Astrocyte (in vitro differentiated cells and primary cell): ENCODE measurements around the gene HEMK1. TPM values are rescaled to one million over a fixed set of nuclear protein-coding genes. Genes with fewer than 3 reads are reported as not detected.

Experiments used
- DNase-seq: peaks from one replicate; pipeline ENCODE4 v3.0.0-alpha.2; 2010; ENCODE audit warnings: low read depth
- FAIRE-seq: peaks from 2 replicates; lab custom pipeline; 2011; peaks lifted over from hg19 to GRCh38; lab: Jason Lieb, UNC
- H2AFZ ChIP-seq: 2 replicates; pipeline ENCODE4 v1.6.0; 2012; ENCODE audit warnings: low read depth, low read length, inconsistent platforms
- H3K27ac ChIP-seq: 2 replicates; pipeline ENCODE4 v1.5.1; 2011; ENCODE audit warnings: low read depth, low read length, inconsistent platforms
- H3K27me3 ChIP-seq: 2 replicates; pipeline ENCODE4 v1.6.0; 2011; ENCODE audit warnings: low read length, inconsistent platforms; ENCODE audit not compliant: insufficient read depth
- H3K36me3 ChIP-seq: 2 replicates; pipeline ENCODE4 v1.5.1; 2011; ENCODE audit warnings: low read length, inconsistent platforms; ENCODE audit not compliant: insufficient read depth
- H3K4me1 ChIP-seq: 2 replicates; pipeline ENCODE4 v1.5.1; 2011; ENCODE audit warnings: low read length, inconsistent platforms; ENCODE audit not compliant: insufficient read depth
- H3K4me2 ChIP-seq: 2 replicates; pipeline ENCODE4 v1.6.0; 2012; ENCODE audit warnings: low read length, inconsistent platforms
- H3K4me3 ChIP-seq: 2 replicates; pipeline ENCODE4 v1.5.1; 2011; ENCODE audit warnings: low read depth, mild to moderate bottlenecking, low read length, inconsistent platforms; ENCODE audit not compliant: insufficient read depth
- H3K79me2 ChIP-seq: 2 replicates; pipeline ENCODE4 v1.6.0; 2012; ENCODE audit warnings: mild to moderate bottlenecking, low read length, inconsistent platforms; ENCODE audit not compliant: insufficient read depth
- H3K9ac ChIP-seq: 2 replicates; pipeline ENCODE4 v1.6.0; 2012; ENCODE audit warnings: mild to moderate bottlenecking, low read length, inconsistent platforms
- H3K9me3 ChIP-seq: 2 replicates; pipeline ENCODE4 v1.5.1; 2012; ENCODE audit warnings: low read depth, mild to moderate bottlenecking, low read length, inconsistent platforms; ENCODE audit not compliant: insufficient read depth
- H4K20me1 ChIP-seq: 2 replicates; pipeline ENCODE4 v1.6.0; 2012; ENCODE audit warnings: low read length, inconsistent platforms; ENCODE audit not compliant: insufficient read depth
- H3K27ac Mint-ChIP-seq: one replicate; pipeline ENCODE4 v1.8.0; 2021; ENCODE audit warnings: mild to moderate bottlenecking, mixed read lengths; ENCODE audit not compliant: unreplicated experiment
- H3K27me3 Mint-ChIP-seq: one replicate; pipeline ENCODE4 v1.8.0; 2021; ENCODE audit warnings: low read depth, mixed read lengths; ENCODE audit not compliant: unreplicated experiment
- H3K36me3 Mint-ChIP-seq: one replicate; pipeline ENCODE4 v1.8.0; 2021; ENCODE audit warnings: low read depth, mixed read lengths; ENCODE audit not compliant: unreplicated experiment
- H3K4me1 Mint-ChIP-seq: one replicate; pipeline ENCODE4 v1.8.0; 2021; ENCODE audit warnings: low read depth, mixed read lengths; ENCODE audit not compliant: unreplicated experiment
- H3K4me3 Mint-ChIP-seq: one replicate; pipeline ENCODE4 v1.8.0; 2021; ENCODE audit warnings: mild to moderate bottlenecking, moderate library complexity, mixed read lengths; ENCODE audit not compliant: unreplicated experiment
- H3K9me3 Mint-ChIP-seq: one replicate; pipeline ENCODE4 v1.8.0; 2021; ENCODE audit warnings: mild to moderate bottlenecking, mixed read lengths; ENCODE audit not compliant: unreplicated experiment
- CTCF ChIP-seq: IDR thresholded peaks from 2 replicates; pipeline ENCODE4 v1.5.1; 2011; ENCODE audit warnings: low read depth, mild to moderate bottlenecking, inconsistent platforms, low read length, moderate library complexity; ENCODE audit not compliant: insufficient read depth
- EZH2 ChIP-seq: IDR thresholded peaks from 2 replicates; pipeline ENCODE4 v1.6.1; 2012; ENCODE audit warnings: mild to moderate bottlenecking, low read length, inconsistent platforms; ENCODE audit not compliant: insufficient read depth
- total RNA-seq: library from RNA; stranded (reverse); gene quantifications from 2 replicates; pipeline ENCODE4 v1.2.1, GENCODE V29; 2021

HEMK1 gene
- total RNA-seq, 1 donor from 2014 or later: 13.6 TPM

DNA sequence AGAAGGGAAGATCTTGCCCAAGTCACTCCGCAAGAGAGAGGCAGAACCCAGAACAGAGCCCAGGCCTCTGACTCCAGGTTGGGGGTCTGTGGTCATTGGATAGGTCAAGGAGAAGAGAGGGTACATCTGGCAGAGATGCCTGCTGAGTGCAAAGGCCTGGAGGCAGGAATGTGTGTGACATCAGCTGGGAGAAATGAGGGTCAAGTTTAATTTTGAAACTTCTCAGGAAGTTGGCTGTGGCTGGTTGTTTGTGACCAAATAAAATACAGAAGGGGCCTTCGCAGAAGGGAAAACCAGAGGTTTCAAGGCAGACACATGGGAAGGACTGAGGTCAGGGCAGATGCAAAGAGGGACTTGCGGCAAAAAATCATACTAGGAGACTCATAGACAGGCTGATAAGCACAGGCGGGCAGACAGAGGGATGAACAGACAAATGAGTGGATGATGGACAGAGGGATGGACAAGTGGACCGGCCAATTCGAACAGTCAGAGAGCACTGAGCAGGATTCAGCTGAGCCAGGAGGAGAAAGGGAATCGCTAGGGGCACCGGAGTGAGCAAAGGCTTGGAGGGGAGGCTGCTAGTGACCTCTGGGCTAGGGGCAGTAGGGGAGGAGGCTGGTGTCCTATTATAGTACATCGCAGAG lies 37.1 kb upstream of the HEMK1 start:
- H3K9ac ChIP-seq: no peak overlapping the region
- Mint-ChIP-seq H3K4me1 (peaks cover 14% of the 10 kb centered on the region), H3K36me3 (no peaks in the 10 kb centered on the region), H3K27ac (no peak overlapping the region), H3K4me3 (no peak overlapping the region), H3K9me3 (no peaks in the 10 kb centered on the region), H3K27me3 (peaks cover 59% of the 10 kb centered on the region)
- peaks cover 5% of the 10 kb centered on the region for H4K20me1 ChIP-seq
- no peaks in the 10 kb centered on the region for H3K36me3 ChIP-seq
- H3K9me3 ChIP-seq: no peaks in the 10 kb centered on the region
- H3K27me3 ChIP-seq: peaks cover 32% of the 10 kb centered on the region
- no peaks in the 10 kb centered on the region for H3K79me2 ChIP-seq
- no peak overlapping the region for H3K4me2 ChIP-seq
- no peak overlapping the region for H3K27ac ChIP-seq
- H3K4me1 ChIP-seq: no peaks in the 10 kb centered on the region
- H3K4me3 ChIP-seq: no peak overlapping the region
- TF ChIP-seq CTCF (no peak), EZH2 (no peak)
- DNase-seq (no peak), FAIRE-seq (no peak)
- H2AFZ ChIP-seq: no peak overlapping the region

DNA sequence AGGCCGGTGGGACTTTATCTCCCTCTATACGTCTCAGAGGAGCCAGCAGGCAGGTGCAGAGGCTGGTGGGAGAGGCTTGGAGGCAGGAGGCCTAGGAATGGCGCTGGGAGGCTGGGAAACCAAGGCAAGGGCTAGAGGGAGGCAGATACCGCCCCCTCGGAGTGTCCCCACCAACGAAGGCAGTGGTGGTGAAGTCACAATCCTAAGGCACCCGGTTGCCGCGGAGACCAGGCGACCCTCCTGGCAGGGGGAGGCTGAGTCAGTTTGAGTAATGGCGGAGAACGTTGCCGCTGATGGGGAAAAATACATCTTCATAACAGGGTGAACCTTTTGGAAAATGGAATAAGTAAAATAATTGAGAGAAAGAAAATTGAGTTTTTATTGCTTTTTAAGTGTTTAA lies 36.0 kb upstream of the HEMK1 start:
- peaks cover 5% of the 10 kb centered on the region for H4K20me1 ChIP-seq
- FAIRE-seq (no peak), DNase-seq (no peak)
- Mint-ChIP-seq H3K4me1 (peaks cover 18% of the 10 kb centered on the region), H3K27ac (peak overlapping the region; percentile 34), H3K4me3 (peak overlapping the region; percentile 6), H3K9me3 (no peaks in the 10 kb centered on the region), H3K36me3 (no peaks in the 10 kb centered on the region), H3K27me3 (peaks cover 67% of the 10 kb centered on the region)
- H3K4me3 ChIP-seq: no peak overlapping the region
- H3K27ac ChIP-seq: no peak overlapping the region
- TF ChIP-seq EZH2: no peak
- no peak for TF ChIP-seq CTCF
- no peaks in the 10 kb centered on the region for H3K9me3 ChIP-seq
- no peaks in the 10 kb centered on the region for H3K79me2 ChIP-seq
- peaks cover 36% of the 10 kb centered on the region for H3K27me3 ChIP-seq
- H3K4me2 ChIP-seq: no peak overlapping the region
- no peak overlapping the region for H3K9ac ChIP-seq
- no peaks in the 10 kb centered on the region for H3K36me3 ChIP-seq
- no peaks in the 10 kb centered on the region for H3K4me1 ChIP-seq
- no peak overlapping the region for H2AFZ ChIP-seq

GRCh38 chr3:50533807-50534461 lies 35.4 kb upstream of the HEMK1 start:
- Histone ChIP-seq H4K20me1 (peaks cover 5% of the 10 kb centered on the region), H3K4me2 (no peak overlapping the region), H3K27ac (no peak overlapping the region), H3K27me3 (peaks cover 39% of the 10 kb centered on the region), H3K79me2 (no peaks in the 10 kb centered on the region), H3K9me3 (no peaks in the 10 kb centered on the region), H3K4me1 (no peaks in the 10 kb centered on the region), H3K9ac (no peak overlapping the region), H3K4me3 (no peak overlapping the region), H2AFZ (no peak overlapping the region), H3K36me3 (no peaks in the 10 kb centered on the region)
- Mint-ChIP-seq H3K27me3 (peaks cover 68% of the 10 kb centered on the region), H3K4me3 (no peak overlapping the region), H3K36me3 (peaks cover 5% of the 10 kb centered on the region), H3K4me1 (peaks cover 19% of the 10 kb centered on the region), H3K9me3 (no peaks in the 10 kb centered on the region), H3K27ac (no peak overlapping the region)
- FAIRE-seq: no peak
- TF ChIP-seq EZH2 (no peak), CTCF (no peak)
- DNase-seq: no peak
